HFFc6 (cell line): ENCODE results near the gene VCL. TPM values are rescaled to one million over a fixed set of nuclear protein-coding genes. Genes with fewer than 3 reads are reported as not detected.

Experiments
- DNase-seq: peaks from one replicate; pipeline ENCODE4 v3.0.0-alpha.2; 2018
- H3K27ac Mint-ChIP-seq: 2 replicates; pipeline ENCODE4 v1.8.0; 2020; ENCODE audit warnings: mild to moderate bottlenecking, mixed read lengths
- H3K27me3 Mint-ChIP-seq: 2 replicates; pipeline ENCODE4 v1.8.0; 2021; ENCODE audit warnings: mild to moderate bottlenecking, moderate library complexity, mixed read lengths; ENCODE audit not compliant: insufficient read depth
- H3K36me3 Mint-ChIP-seq: 2 replicates; pipeline ENCODE4 v1.8.0; 2021; ENCODE audit warnings: low read depth, mixed read lengths
- H3K4me1 Mint-ChIP-seq: 2 replicates; pipeline ENCODE4 v1.8.0; 2020; ENCODE audit warnings: low read depth, mixed read lengths
- H3K4me3 Mint-ChIP-seq: 2 replicates; pipeline ENCODE4 v1.8.0; 2020; ENCODE audit warnings: mild to moderate bottlenecking, moderate library complexity, mixed read lengths
- H3K9me3 Mint-ChIP-seq: 2 replicates; pipeline ENCODE4 v1.8.0; 2020; ENCODE audit warnings: mild to moderate bottlenecking, mixed read lengths
- total RNA-seq, 6 experiments: library from RNA; stranded (reverse); fragmentation: NEBNext Ultra II Directional; extraction: Animal tissue kit (Norgen Biotek cat#: 25700); gene quantifications; 2 replicates in 1 of 6; 3 replicates in 5 of 6; pipeline ENCODE4 v1.2.3, GENCODE V29; 2021
- TF ChIP-seq, protein P1 (sequence below): fragments of 200-600 bp; sonication (generic); IDR thresholded peaks from 2 replicates; pipeline ENCODE4 v1.5.0; 2021; ENCODE audit warnings: antibody characterized with exemption, mild to moderate bottlenecking

The VCL gene
- total RNA-seq, 6 experiments from 2014 or later: 366 to 443 (median 406) TPM

DNA sequence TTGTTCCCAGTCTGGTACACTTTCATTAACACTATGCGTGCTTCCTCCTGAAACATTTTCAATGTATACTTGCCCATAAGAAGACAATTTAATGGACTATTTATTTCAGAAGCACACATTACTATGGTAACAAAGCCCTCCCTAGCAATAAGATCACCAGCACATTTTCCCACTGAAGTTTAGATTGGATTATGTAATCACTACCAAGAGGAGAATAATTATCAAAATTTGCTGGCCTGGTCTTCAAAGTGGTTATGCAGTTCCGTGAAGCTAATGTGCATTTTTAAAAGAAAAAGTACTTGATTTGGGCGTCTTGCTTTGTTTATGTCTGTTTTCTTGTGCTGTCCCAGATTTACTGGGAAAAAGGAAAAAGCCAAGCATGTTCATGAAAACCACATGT is 90.8 kb downstream of the VCL start:
- TF ChIP-seq, protein P1, sequence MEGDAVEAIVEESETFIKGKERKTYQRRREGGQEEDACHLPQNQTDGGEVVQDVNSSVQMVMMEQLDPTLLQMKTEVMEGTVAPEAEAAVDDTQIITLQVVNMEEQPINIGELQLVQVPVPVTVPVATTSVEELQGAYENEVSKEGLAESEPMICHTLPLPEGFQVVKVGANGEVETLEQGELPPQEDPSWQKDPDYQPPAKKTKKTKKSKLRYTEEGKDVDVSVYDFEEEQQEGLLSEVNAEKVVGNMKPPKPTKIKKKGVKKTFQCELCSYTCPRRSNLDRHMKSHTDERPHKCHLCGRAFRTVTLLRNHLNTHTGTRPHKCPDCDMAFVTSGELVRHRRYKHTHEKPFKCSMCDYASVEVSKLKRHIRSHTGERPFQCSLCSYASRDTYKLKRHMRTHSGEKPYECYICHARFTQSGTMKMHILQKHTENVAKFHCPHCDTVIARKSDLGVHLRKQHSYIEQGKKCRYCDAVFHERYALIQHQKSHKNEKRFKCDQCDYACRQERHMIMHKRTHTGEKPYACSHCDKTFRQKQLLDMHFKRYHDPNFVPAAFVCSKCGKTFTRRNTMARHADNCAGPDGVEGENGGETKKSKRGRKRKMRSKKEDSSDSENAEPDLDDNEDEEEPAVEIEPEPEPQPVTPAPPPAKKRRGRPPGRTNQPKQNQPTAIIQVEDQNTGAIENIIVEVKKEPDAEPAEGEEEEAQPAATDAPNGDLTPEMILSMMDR: no peak
- H3K36me3 Mint-ChIP-seq: peaks cover 43% of the 10 kb centered on the region
- peaks cover 29% of the 10 kb centered on the region for H3K4me1 Mint-ChIP-seq
- peak overlapping the region; percentile 74 for H3K27ac Mint-ChIP-seq
- H3K27me3 Mint-ChIP-seq: peaks cover 5% of the 10 kb centered on the region
- no peaks in the 10 kb centered on the region for H3K9me3 Mint-ChIP-seq
- DNase-seq: no peak
- no peak overlapping the region; the same call in 1 of the 2 replicates for H3K4me3 Mint-ChIP-seq

DNA sequence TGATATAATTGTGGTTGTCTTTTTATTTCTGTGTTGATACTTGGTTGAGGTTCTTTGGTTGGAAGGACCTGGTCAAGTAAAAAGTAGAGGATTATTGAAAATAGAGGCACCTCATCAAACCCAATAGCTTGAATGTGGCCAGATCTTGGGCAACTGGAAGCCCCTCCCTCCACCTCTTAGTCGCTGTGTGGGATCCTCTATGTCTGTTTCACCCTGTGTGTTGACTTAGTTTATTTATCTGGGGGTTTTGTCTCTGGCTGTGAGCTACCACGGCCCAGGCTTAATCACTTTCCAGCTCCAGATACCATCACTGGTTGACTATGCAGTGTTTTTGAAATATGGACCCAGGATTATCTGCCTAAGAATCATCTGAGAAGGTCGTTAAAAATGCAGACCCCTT is 94.5 kb downstream of the VCL start:
- no peak for DNase-seq
- peaks cover 8% of the 10 kb centered on the region for H3K27me3 Mint-ChIP-seq
- H3K36me3 Mint-ChIP-seq: peaks cover 63% of the 10 kb centered on the region
- TF ChIP-seq, protein P1: no peak
- H3K27ac Mint-ChIP-seq: peak overlapping the region; percentile 57
- no peaks in the 10 kb centered on the region for H3K9me3 Mint-ChIP-seq
- H3K4me3 Mint-ChIP-seq: no peak overlapping the region
- H3K4me1 Mint-ChIP-seq: peaks cover 12% of the 10 kb centered on the region

DNA sequence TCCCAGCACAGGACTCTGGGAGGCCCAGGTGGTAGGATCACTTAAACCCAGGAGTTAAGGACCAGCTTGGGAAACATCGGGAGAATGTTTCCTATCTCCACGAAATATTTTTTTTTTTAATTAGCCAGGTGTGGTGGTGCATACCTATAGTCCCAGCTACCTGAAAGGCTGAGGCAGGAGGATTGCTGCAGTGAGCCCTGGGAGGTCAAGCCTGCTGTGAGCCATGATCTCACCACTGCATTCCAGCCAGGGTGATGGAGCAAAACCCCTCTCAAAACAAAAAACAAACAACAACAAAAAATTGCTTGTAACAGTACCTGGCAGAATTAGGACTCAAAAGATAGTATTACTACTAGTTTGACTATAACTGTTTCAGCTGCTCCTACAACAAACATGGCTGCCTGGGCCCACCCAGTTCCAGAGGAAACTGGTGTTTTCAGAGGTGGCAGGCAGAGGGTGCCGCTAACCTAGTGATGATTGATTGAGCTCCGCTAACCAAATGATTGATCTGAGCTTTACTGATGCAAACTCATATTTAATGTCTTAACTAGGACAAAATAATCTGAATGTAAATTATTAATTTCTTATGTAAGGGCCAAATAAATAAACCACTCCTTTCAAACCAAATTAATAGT is 95.7 kb downstream of the VCL start:
- Mint-ChIP-seq H3K36me3 (peaks cover 73% of the 10 kb centered on the region), H3K4me3 (no peak overlapping the region), H3K4me1 (peaks cover 12% of the 10 kb centered on the region), H3K27me3 (peaks cover 8% of the 10 kb centered on the region), H3K27ac (no peak overlapping the region), H3K9me3 (no peaks in the 10 kb centered on the region)
- no peak for DNase-seq
- TF ChIP-seq, protein P1: no peak

DNA sequence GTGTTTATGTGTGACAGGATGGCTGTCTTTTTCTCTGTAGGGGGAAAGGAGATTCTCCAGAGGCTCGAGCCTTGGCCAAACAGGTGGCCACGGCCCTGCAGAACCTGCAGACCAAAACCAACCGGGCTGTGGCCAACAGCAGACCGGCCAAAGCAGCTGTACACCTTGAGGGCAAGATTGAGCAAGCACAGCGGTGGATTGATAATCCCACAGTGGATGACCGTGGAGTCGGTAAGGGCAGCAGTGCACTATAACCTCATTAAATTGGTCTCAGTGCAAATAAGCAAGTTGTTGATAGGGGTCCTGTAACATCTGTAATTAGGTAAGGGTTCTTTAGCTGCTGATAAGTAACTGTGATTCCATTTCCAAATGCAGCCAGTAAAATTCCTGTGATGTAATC is 96.3 kb downstream of the VCL start:
- peak overlapping the region; percentile 51 for H3K27ac Mint-ChIP-seq
- no peak overlapping the region; the same call in 1 of the 2 replicates for H3K4me3 Mint-ChIP-seq
- peaks cover 5% of the 10 kb centered on the region for H3K27me3 Mint-ChIP-seq
- peaks cover 73% of the 10 kb centered on the region for H3K36me3 Mint-ChIP-seq
- TF ChIP-seq, protein P1: no peak
- H3K4me1 Mint-ChIP-seq: peaks cover 6% of the 10 kb centered on the region
- H3K9me3 Mint-ChIP-seq: no peaks in the 10 kb centered on the region
- no peak for DNase-seq

DNA sequence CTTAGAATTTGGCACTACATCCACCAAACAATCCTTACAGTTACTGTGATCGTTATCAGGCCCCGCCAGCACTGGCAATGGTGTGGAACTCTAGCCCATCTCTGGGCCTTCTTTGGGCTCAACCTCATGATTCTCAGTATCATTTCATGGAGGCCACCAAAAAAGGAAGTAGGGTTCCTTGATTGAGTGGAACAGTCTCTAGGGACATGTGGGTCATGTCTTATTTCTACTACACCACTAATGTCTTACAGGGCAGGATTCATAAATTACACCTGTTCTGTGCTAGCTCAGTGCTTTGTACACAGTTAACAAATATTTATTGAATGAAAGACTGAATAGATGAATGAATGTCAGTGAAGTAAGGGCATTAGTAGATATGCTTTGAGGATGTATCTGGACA is 98.9 kb downstream of the VCL start:
- no peaks in the 10 kb centered on the region for H3K9me3 Mint-ChIP-seq
- no peak overlapping the region for H3K27ac Mint-ChIP-seq
- no peak overlapping the region for H3K4me3 Mint-ChIP-seq
- TF ChIP-seq, protein P1: no peak
- no peak for DNase-seq
- H3K36me3 Mint-ChIP-seq: peaks cover 71% of the 10 kb centered on the region
- peaks cover 13% of the 10 kb centered on the region for H3K27me3 Mint-ChIP-seq
- peaks cover 6% of the 10 kb centered on the region; the same call in 1 of the 2 replicates for H3K4me1 Mint-ChIP-seq
